Uterus (tissue), 2 donors: ENCODE results near the gene POLR3E.

Experiments
- CTCF ChIP-seq, 4 experiments: fragments of 200-600 bp in 2 of 4; fragments of 450-650 bp in 2 of 4; sonication (generic) in 2 of 4; IDR thresholded peaks; one replicate each; pipeline ENCODE4 v1.5.1; 2016 to 2019; ENCODE audit warnings: antibody characterized with exemption in 4 of 4, mild to moderate bottlenecking in 2 of 4, moderate library complexity in 1 of 4
- POLR2A ChIP-seq, 2 donors: fragments of 450-650 bp; IDR thresholded peaks; one replicate each; pipeline ENCODE4 v1.6.1; 2016; ENCODE audit warnings: antibody characterized with exemption in 2 of 2, mild to moderate bottlenecking in 1 of 2, moderate library complexity in 1 of 2

GRCh38 chr16:22324787-22325597, 27.8 kb downstream of the POLR3E start:
- TF ChIP-seq CTCF (IDR thresholded peaks at IDR 0.05), result no peak
- no peak for TF ChIP-seq POLR2A (IDR thresholded peaks at IDR 0.05)
